NCI-H2227 (cell line): ENCODE data around the gene SBF1.
A peak's percentile ranks its signal among the peaks of the same experiment; 100 is the strongest.

ENCODE experiments used
- DNase-seq: peaks from one replicate; lab custom pipeline; 2025; ENCODE audit not compliant: unreplicated experiment; lab: John Stamatoyannopoulos, UW

The SBF1 gene

DNA sequence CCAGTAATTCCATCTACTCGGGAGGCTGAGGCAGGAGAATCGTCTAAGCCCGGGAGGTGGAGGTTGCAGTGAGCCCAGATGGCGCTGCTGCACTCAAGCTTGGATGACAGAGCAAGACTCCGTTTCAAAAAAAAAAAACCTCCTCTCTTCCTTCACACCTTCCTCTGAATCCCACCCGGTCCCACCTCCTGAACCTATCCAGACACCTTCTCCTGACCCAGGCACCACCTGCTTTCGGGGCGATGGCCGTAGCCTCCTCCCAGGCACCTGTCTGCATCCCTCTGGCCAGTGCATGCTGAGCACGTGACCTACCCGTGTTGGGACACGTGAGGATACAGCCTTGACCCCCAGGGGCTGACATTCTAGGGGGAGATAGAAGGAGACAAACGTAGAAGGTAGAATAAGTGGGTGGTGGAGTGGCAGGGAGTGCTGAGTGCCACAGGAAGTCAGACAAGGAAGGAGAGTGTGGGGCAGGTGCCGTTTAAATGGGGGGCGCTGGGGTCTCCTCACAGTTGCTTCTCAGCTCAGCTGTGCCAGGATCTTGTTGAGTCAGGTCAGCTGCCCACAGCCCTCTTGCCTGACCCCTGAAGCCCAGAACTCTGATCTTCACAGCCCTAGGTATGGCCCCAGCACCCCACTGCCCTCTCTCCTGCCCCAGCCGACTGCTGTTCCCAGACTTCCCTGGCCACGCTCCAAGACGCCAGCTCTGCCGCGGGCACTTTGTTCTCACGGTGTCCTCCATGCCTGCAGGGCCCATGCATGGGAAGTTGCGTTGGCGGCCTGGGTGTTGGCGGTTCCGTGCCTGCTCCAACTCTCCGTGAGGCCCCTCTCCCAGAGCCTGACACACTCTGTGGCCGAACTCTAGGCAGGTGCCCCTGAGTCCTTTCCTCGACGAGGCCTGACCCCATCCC, 10.6 kb upstream of the SBF1 start:
- DNase-seq: no peak

DNA sequence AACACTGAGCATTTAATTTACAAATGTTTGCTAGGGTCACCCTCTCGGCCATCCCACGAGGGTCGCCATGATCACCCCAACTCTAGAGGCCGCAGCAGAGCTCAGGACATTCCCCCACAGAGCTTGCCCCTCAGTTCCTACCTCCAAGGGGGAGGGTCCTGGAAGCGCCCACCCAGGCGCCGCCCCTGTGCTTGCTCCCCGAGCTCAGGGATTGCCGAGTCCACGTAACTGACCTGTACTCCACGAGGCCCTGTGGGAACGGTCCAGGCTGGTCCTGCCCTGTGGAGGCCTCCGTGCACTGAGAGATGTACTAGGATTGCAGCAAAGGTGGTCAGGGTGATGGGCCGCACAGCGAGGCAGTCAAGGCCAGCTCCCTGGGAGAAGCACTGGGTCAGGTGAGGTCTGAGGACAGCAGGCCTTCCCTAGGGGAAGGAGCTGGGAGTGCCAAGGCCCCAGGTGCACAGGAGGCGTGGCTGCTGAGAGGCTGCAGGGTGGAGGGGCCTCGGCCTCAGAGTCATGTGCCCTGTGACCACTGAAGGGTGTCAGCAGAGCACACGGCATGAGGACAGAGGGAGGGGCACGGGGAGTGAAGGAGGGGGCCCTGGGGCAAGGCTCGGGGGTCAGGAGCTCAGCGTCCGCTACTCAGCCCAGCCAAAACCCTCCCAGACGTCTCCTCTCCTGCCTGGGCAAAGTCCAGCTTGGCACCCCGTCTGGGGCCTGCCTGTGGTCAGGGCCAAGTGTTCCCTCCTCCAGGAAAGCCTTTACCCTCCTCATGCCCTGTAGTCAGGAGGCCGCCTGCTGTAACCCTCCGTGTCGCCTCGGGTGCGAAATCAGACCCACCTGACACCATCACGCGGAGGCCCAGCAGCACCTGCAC, 9.4 kb upstream of the SBF1 start:
- no peak for DNase-seq

DNA sequence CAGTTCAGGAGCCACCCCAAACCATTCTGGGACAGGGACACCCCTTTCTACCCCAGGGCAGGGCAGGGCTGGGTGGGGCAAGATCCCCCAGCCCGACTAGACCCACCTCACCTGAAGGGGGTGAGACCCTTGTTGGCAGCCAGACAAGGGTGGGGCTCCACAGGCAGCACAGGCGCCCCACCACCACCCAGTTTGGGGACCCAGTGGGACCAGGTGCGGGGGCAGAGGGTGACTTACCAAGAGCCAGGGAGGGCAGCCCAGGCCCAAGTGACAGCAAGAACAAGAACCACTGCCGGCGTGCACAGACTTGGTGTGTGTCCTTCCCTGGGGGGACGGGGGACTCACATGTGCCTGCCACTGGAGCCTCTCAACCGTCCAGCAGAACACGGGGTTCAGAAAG, 8.7 kb upstream of the SBF1 start:
- no peak for DNase-seq

DNA sequence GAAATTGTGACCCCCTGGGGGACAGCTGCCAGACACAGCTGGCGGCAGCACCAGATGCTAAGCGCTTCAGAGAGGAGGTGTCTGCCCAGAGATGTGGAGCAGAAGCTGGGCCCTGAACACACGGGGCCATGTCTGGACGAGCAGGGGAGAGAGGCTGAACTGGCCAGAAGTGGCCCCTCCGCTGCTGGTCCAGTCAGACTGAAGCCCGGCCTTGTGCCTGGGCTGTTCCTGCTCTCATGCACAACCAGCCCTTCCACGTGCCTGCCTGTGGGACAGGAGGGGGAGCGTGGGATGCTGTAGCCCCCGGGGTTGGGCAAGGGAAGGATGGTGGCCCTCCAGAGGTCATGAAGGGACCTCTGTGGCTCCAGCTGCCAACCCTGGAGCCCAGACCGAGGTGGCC, 8.3 kb upstream of the SBF1 start:
- no peak for DNase-seq

DNA sequence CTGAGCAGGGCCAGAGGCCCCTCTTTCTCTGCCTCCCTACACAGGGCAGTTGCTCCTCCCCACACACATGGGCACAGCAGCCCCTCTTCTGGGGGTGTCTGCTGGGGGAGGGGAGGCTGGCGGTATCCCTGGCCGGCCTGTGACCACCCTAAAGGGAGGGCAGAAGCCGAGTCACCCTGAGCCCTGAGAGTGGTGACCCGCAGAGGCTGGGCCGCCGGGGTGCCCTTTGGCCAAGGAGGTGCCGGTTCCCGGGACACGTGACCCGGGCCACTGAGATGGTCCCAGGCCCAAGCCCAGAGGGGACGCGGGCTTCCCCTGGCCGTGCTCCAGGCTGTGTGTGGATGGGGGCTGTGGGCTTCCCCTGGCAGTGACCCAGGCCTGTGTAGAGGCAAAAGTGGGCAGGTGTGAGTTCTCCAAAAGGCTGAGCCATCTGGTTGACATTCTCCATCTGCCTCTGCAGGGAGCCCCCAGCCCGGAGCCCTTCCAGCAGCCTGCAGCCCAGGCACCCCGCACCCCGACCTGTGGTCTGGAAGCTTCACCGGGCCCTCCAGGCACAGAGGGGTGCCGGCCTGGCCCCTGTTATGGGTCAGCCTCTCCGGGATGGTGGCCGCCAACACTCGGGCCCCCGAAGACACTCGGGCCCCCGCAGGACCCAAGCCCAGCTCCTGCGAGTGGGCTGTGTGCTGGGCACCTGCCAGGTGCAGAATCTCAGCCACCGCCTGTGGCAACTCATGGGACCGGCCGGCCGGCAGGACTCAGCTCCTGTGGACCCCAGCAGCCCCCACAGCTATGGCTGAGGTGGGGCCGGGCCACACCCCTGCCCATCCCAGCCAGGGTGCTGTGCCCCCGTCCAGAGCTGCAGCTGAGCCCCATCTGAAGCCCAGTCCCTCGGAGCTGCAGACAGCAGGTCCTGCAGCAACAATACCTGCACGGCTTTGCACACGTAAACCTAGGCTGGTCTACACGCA, 7.6 kb upstream of the SBF1 start:
- DNase-seq: no peak

DNA sequence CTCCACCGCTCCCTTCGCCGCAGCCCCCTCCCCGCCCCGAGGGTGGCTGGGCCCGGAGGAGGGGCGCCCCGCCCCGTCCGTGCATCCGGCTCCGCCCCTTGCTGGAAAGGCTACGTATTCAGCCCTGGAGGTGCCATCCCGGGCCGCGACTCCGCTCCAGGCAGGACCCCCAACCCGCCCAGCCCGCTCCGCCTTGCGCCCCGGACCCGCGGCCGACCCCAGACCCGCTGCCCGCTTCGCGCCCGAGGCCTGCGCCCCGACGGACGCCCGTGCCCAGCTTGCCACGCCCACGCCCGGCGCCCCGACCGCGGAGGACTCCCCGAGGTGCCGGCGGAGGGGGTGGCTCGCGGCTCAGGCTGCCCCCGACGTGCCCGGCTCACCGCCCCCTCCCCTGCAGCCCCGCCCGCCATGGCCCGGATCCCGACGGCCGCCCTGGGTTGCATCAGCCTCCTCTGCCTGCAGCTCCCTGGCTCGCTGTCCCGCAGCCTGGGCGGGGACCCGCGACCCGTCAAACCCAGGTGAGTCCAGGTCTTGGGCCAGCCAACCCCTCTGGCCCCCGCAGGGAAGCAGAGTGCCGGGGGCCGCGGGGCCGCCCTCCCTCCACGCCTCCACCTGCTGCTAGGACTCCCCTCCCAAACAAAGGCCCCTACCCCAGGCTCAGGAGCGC, 6.7 kb upstream of the SBF1 start, which contains the start of gene ADM2:
TSS of gene ADM2 (plus strand) at position 104 of the 667 bp plus-strand sequence. CDS start at position 409, 305 bp downstream.
- DNase-seq: peak; percentile 44

DNA sequence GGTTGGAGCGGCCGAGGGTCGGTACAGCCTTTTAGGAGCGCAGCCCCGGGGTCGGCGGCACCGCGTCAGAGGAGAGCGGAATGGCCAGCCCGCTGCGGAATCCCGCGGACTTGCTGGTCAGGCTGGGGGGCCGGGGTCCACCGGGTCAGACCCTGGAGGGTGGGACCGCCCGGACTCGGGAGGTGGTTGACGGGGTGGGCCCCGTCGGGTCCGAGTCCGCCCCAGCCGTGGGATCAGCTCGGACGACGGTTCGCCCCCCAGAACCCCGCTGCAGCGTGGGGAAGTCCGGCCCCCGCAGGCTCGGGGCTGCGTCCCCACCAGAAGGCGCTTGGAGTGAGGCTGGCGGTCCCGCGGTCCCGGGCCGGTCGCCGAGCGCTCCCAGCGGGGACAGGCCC, 6.2 kb upstream of the SBF1 start:
- no peak for DNase-seq

DNA sequence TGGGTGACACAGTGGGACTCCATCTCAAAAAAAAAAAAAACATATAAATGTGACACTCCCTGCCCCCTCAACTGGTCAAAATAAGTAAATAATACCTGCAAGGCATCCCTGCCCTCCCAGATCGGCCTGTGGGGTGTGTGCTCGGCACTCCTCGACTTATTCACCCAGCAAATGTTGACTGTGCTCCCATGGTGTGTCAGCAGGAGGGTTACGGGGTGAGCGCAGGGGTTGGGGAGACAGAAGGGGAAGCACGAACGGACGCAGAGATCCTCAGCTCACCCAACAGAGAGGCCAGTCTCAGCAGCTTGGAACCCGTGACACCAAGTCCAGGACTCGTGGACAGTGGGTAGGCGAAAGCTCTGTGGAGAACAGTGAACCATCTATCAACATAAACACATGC, 4.9 kb upstream of the SBF1 start:
- no peak for DNase-seq

DNA sequence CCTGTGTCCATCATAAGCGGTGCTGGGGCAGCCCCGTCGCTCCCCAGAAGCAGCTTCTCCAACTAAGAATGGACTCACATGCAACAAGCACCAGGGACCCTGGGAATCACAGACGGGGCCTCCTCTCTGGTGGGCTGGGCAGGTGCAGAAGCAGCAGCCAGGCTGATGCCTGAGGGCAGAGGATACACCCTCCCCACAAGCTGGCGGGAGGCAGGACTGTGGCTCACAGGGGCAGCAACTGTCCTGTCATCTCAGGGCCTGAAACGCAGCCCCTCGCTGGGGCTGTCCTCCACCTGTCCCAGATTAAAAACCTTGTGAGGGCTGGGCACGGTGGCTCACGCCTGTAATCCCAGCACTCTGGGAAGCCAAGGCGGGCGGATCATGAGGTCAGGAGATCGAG, 3.1 kb upstream of the SBF1 start:
- DNase-seq: no peak

DNA sequence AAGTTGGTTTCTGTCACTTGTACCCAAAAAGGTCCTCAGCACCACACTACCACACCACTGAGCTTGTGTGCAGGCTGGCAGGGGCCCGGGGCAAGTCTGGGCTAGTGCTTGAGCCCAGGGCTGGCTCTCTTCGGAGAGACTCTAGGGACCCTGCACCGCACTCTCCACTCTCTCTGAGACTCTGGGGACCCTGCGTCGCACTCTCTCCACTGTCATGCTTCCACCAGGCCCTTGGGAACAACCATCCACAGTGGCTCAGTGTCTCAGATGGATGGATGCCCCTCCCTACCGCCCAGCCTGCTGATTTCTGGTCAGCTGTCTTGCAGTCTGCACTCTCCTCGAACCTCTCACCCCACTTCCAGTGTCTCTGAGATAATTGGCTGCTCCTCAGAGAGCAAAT, 2.0 kb upstream of the SBF1 start:
- peak; percentile 11 for DNase-seq

DNA sequence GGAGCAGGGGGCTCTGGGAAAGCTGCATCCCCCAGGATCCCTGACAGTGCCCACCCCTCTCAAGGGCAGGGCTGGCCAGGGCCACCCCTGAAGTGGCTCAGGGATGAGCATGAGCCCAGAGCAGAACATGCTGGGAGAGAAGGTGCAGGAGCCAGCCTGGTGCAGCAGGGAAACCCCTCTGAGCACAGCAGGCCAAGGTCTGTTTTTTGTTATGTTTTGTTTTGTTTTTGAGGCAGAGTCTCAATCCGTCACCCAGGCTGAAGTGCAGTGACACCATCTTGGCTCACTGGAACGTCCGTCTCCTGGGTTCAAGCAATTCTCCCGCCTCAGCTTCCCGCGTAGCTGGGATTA, 792 bp upstream of the SBF1 start:
- no peak for DNase-seq

DNA sequence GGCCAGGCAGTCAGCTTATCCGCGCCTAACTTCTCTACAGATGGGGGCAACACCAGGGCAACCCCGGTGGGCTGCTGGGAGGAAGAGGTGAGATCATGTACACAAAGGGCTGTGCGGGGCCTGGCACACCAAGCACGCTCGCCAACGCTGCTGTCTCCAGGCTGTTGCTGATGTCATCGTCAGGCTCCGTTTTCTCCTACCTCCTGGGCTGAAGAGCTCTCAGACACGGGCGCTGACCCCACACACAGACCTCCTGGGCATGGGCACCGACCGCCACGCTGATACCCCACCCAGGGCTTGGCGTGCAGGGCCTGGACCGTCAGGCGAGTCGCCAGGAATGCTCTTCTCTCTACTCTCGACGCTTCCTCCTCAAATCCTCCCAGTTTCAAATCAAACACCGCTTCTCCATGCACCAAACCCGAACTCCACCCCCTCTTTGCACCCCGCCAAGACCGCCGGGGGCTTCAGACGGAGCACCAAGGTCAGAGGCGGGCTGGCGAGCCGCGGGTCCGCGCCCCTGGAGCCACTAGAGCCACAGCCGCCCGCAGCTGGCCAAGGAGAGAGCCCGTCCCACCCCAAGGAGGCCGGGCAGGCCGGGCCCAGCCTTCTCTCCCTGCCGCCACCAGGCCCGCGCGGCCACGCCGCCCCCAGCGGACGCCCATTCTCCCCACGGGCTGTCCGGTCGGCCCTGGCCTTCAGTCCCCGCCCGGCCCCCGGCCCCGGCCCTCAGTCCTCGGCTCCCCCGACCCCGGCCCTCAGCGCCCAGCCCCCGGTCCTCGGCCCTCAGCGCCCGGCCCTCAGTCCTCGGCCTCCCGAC, 772 bp downstream of the SBF1 start:
- no peak for DNase-seq

DNA sequence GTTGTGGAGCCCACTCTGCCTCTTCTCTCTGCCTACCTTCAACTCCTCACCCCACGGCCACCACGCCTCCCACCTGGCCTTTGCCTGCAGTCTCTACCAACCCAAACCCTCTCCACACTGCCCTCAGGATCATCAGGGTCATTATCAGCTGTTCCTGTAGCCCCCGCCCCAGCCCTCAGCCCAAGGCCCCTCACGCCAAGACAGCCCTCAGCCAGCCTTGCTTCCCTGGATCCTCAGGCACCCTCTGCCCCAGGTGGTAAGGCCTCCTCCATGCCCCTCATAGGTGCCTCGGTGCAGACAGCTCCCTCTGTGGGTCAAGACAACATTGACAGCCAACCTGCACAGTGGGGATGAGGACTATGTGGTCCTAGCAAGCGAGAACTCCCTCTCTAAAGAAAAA, 1.7 kb downstream of the SBF1 start:
- peak; percentile 8 for DNase-seq

DNA sequence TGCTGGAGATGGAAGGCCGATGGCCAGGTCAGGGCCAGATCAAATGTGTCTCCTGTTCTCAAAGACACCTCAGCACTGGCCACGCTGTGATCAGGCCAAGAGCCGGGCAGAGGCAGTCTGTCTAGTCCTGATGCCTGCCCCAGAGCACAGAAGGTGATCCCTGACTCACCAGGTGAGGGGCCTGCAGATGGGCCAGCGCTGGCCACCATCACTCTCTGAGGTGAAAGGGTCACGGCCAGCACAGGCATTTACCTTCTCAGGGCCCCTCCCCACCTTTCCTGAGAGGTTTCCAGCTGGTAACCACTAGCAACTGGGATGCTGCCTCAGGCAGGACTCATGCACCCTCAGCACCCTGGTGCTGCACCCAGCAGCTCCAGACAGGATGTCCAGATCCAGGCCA, 2.9 kb downstream of the SBF1 start:
- DNase-seq: no peak

DNA sequence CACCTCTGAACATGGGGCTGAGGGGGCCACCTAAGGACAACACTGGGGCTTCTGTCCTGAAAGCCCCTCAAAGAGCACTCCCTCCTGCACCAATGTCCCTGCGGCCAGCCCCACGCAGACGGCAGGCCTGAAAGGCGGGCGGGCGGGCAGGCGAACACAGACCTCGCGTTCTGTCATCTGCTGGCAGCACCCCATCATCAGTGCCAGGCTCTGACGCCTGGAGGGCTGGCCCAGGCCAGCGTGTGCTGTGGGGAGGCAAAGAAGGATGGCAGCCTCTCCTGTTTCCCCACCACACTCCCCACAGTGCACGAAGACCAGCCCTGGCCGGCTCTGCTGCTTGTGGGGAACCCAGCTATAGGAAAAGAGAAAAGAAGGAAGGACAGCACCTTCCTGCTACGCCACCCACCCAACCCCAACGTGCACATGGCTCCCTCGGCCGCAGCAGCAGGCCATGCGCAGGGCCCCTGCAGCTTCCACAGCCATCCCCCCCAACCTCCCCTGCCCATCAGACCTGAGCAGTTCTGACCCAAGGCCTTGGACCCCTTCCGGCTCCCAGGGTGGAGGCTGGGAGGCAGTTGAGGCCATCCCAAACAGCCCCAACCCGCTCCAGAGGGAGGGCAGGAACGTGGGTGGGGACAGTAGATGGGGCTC, 3.5 kb downstream of the SBF1 start:
- no peak for DNase-seq

DNA sequence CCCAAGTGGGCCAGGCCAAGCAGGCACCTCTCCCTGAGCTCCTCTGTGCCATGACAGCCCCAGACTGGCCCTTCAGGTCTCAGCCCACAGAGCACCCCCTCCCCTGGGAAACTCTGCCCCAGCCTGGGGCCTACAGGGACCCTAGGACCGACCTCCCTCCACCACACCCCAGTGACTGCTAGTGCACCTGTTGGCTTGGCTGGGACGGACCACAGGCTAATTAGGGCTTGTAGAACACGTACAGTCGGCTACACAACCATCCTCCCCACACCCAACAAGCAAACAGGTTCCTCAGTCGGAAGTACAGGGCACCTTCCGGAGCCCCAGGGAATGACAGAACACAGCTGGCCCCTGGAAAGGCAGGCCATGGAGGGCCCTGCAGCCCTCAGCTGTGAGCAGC, 4.3 kb downstream of the SBF1 start:
- DNase-seq: no peak

DNA sequence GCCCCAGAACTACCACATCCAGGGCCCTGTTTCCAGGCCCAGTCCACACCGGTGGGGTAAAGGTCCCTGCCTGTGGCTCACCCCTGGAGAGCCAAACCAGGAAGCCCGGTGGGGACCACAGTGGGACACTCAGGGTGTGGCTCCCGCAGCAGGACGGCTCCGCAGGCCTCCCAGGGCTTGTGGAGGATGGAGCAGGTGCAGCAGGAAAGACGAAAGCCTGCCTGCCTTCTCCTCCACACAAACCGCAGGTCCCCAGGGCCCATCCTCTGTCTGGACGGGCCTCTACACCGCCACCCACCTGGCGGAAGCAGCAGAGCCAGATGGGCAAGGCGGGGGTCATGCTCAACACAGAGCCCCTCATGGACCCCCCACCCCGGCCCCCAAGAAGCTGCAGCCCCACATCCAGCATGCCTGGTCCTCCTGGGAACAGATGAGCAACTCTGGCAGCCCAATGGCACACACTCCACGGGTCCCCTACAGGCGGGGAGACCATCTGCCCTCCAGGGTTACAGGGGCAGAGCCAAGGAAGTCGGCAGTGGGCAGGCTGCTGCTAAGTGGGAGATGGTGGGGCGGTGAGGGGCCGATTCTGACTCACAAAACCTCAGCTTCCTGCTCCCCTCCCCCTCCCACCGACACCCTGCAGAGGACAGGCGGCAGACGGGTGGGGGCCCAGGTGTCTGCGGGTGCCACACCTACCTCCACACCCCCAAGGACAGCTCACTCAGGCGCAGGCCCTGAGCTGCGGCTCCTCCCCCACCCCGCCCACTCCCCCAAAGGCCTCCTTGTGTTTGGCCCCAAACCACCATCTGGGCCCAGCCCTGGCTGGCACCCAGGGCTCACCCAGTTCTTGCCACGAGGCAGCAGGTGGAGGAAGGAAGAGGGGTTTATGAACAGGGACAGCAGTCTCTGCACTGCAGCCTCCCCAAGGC, 5.2 kb downstream of the SBF1 start:
- peak; percentile 35 for DNase-seq

DNA sequence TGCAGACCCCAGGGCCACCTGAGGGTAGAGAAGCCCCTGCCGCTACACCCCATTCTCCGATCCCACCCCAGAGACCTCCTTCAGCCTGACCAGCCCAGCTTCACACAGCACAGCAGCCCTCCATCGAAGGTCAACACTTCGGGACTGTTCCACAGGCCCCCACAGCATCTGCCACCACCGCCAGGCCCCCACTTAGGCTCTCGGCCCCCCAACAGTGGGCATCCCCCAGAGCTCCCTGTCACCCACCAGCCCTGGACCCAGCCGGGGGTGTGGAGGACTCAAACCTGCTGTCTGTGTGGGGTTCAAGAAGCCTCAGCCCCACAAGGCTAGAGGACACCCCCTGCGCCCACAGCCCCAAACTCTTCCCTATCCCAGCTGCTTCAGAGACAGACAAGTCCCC, 6.2 kb downstream of the SBF1 start:
- no peak for DNase-seq
